OCI-LY7 (cell line): ENCODE measurements around the gene EML6. TPM values are rescaled to one million over a fixed set of nuclear protein-coding genes. Genes with fewer than 3 reads are reported as not detected.

Experiments
- BruUV-seq: library from RNA; stranded (reverse); fragments of 400-500 nt; replicated peaks from 2 replicates; lab custom pipeline; 2021; lab: Mats Ljungman, UMichigan
- CTCF ChIA-PET: fragments of 300-600 bp; sonication (Branson Sonifier 250); formaldehyde crosslinking; loops from one replicate; lab custom pipeline; 2022; ENCODE audit warnings: antibody characterized with exemption; ENCODE audit not compliant: unreplicated experiment; lab: Charles Lee
- POLR2A ChIA-PET: fragments of 300-600 bp; sonication (Branson Sonifier 250); formaldehyde crosslinking; loops from one replicate; lab custom pipeline; 2022; ENCODE audit warnings: antibody characterized with exemption; lab: Charles Lee
- DNase-seq: peaks from one replicate; pipeline ENCODE4 v3.0.0-alpha.2; 2015; ENCODE audit warnings: low spot score
- H2AFZ ChIP-seq: fragments of 200-600 bp; sonication (generic), shearing (Covaris generic); 2 replicates; pipeline ENCODE4 v1.6.1; 2014; ENCODE audit warnings: mild to moderate bottlenecking, antibody characterized with exemption, low read length, moderate library complexity
- H3K27ac ChIP-seq: fragments of 200-600 bp; sonication (generic); 2 replicates; pipeline ENCODE4 v1.5.1; 2014; ENCODE audit warnings: mixed run types, low read depth, mild to moderate bottlenecking, moderate library complexity, low read length, inconsistent platforms; ENCODE audit not compliant: poor library complexity, severe bottlenecking
- H3K36me3 ChIP-seq: fragments of 200-600 bp; sonication (generic); 2 replicates; pipeline ENCODE4 v1.6.1; 2014; ENCODE audit warnings: mild to moderate bottlenecking, antibody characterized with exemption, low read length, moderate library complexity, mixed read lengths; ENCODE audit not compliant: insufficient read depth
- H3K4me1 ChIP-seq: fragments of 200-600 bp; sonication (generic); 2 replicates; pipeline ENCODE4 v1.5.1; 2014; ENCODE audit warnings: mild to moderate bottlenecking, low read length; ENCODE audit not compliant: insufficient read depth, poor library complexity, severe bottlenecking
- H3K4me2 ChIP-seq: fragments of 200-600 bp; sonication (generic); 2 replicates; pipeline ENCODE4 v1.6.1; 2014; ENCODE audit warnings: mild to moderate bottlenecking, low read length
- H3K4me3 ChIP-seq: fragments of 200-600 bp; sonication (generic); 2 replicates; pipeline ENCODE4 v1.5.1; 2014; ENCODE audit warnings: mild to moderate bottlenecking, low read depth, low read length; ENCODE audit not compliant: poor library complexity, severe bottlenecking
- H3K79me2 ChIP-seq: fragments of 200-600 bp; sonication (generic); 2 replicates; pipeline ENCODE4 v1.6.1; 2016; ENCODE audit warnings: low read depth, mild to moderate bottlenecking, low read length, moderate library complexity, mixed read lengths; ENCODE audit not compliant: insufficient read depth
- H3K9me2 ChIP-seq: fragments of 200-600 bp; sonication (generic); 2 replicates; pipeline ENCODE4 v1.6.1; 2016; ENCODE audit warnings: mild to moderate bottlenecking, low read length, mixed read lengths; ENCODE audit not compliant: insufficient read depth
- H3K9me3 ChIP-seq: fragments of 200-600 bp; sonication (generic); 2 replicates; pipeline ENCODE4 v1.6.1; 2014; ENCODE audit warnings: mild to moderate bottlenecking, mixed run types, low read length, mixed read lengths
- H4K20me1 ChIP-seq: fragments of 200-600 bp; sonication (generic); 2 replicates; pipeline ENCODE4 v1.6.1; 2014; ENCODE audit warnings: mild to moderate bottlenecking, antibody characterized with exemption, low read length, moderate library complexity, mixed read lengths; ENCODE audit not compliant: insufficient read depth
- CTCF ChIP-seq: fragments of 200-600 bp; sonication (generic); conservative IDR thresholded peaks from 2 replicates; pipeline ENCODE4 v1.5.1; 2014; ENCODE audit warnings: mild to moderate bottlenecking, antibody characterized with exemption, low read length, moderate library complexity, mixed read lengths
- EZH2phosphoT487 ChIP-seq: fragments of 200-600 bp; sonication (generic); IDR thresholded peaks from 2 replicates; pipeline ENCODE4 v1.6.1; 2018; ENCODE audit warnings: low read depth, borderline replicate concordance, mild to moderate bottlenecking, mixed run types, antibody characterized with exemption, low read length, moderate library complexity, mixed read lengths
- intact Hi-C: fragments of 100-400 bp; cut with micrococcal nuclease; formaldehyde crosslinking; loops from one replicate; pipeline ENCODE4 v1.10.0; 2022; ENCODE audit not compliant: unreplicated experiment
- total RNA-seq, 2 experiments: library from RNA; depleted of rRNA in 1 of 2; stranded (reverse); fragments of >200 nt in 1 of 2; shearing (Covaris generic) in 1 of 2; gene quantifications; 2 replicates each; pipeline ENCODE4 v1.2.3, GENCODE V29; 2014 to 2022

EML6 gene
- total RNA-seq, 2 experiments from 2014 or later: 310 to 367 TPM

GRCh38 chr2:54945391-54946219, 222.1 kb downstream of the EML6 start:
- Histone ChIP-seq H3K79me2 (no peaks in the 10 kb centered on the region), H2AFZ (no peak overlapping the region), H4K20me1 (no peaks in the 10 kb centered on the region), H3K4me3 (no peak overlapping the region), H3K4me1 (no peaks in the 10 kb centered on the region), H3K36me3 (peaks cover 95% of the 10 kb centered on the region), H3K4me2 (no peak overlapping the region), H3K9me2 (no peaks in the 10 kb centered on the region), H3K9me3 (no peaks in the 10 kb centered on the region), H3K27ac (no peak overlapping the region)
- intact Hi-C loops: no loop called here
- ChIA-PET CTCF (no interaction called here), POLR2A (no interaction called here)
- DNase-seq: no peak
- no TSS peak for BruUV-seq
- TF ChIP-seq CTCF (no peak), EZH2phosphoT487 (no peak)

DNA sequence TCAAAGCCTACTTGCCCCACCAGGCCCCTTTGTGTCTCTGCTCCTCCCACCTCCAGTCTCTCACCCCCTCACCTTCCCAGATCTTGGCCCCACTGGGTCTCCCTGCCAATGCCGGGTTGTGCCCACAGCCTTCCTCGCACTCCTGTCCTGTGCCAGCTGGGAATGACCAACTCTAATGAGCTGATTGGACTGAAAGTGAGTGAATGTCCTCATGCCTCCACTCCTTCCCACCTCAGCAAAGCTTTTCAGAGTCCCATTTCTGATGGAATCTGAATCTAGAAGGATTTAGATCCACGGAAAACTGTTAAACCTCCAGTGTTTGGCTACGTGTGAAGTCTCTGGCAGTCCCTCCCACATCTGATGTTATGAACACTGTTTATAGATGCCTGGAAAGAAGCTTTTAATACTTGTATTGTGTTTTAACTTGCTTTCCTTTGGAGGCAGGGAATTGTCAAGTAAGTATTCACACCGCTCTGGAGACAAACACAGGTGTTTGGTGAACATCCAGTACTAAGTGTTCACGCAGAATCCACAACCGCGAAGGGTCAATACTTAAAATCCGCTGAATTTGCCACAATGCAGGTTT, 222.9 kb downstream of the EML6 start:
- TF ChIP-seq EZH2phosphoT487 (no peak), CTCF (no peak)
- Histone ChIP-seq H3K4me1 (no peaks in the 10 kb centered on the region), H3K27ac (no peak overlapping the region), H3K4me2 (no peak overlapping the region), H4K20me1 (no peaks in the 10 kb centered on the region), H3K79me2 (no peaks in the 10 kb centered on the region), H3K4me3 (no peak overlapping the region), H3K9me2 (no peaks in the 10 kb centered on the region), H3K9me3 (no peaks in the 10 kb centered on the region), H2AFZ (no peak overlapping the region), H3K36me3 (peaks cover 95% of the 10 kb centered on the region)
- CTCF ChIA-PET: no interaction called here
- BruUV-seq: no TSS peak
- POLR2A ChIA-PET: no interaction called here
- DNase-seq: no peak
- intact Hi-C loops: no loop called here

DNA sequence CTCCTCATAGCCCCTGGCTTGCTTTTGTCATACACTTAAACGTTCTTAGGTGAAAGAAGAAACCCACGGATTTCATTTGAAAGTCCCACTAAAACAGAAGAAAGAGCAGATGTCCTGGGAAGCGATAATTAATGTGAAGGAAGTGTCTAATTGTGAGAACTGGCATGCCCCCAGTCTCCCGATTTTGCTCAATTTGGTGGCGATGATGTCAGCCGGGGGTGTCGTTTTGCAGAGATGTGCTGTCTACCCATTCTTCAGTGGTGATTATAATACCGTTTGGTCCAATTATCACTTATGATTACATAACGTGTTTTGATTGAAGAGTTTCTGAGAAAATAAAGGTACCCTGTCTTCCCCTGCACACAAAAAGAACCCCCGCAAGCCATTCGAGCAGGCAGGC, 223.7 kb downstream of the EML6 start:
- Histone ChIP-seq H4K20me1 (no peaks in the 10 kb centered on the region), H3K36me3 (peaks cover 95% of the 10 kb centered on the region), H2AFZ (no peak overlapping the region), H3K9me2 (no peaks in the 10 kb centered on the region), H3K79me2 (no peaks in the 10 kb centered on the region), H3K4me1 (no peaks in the 10 kb centered on the region), H3K9me3 (no peaks in the 10 kb centered on the region), H3K4me3 (no peak overlapping the region), H3K27ac (no peak overlapping the region), H3K4me2 (no peak overlapping the region)
- intact Hi-C loops: no loop called here
- ChIA-PET CTCF (no interaction called here), POLR2A (no interaction called here)
- TF ChIP-seq EZH2phosphoT487 (no peak), CTCF (no peak)
- no TSS peak for BruUV-seq
- no peak for DNase-seq
